GM21447 (cell line): Measurements from ENCODE around the gene TRIM62.

Experiments
- ATAC-seq: cut with Tn5 transposase; IDR thresholded peaks from one replicate; pipeline ENCODE4 v1.9.1; 2021; ENCODE audit not compliant: unreplicated experiment

Gene TRIM62

DNA sequence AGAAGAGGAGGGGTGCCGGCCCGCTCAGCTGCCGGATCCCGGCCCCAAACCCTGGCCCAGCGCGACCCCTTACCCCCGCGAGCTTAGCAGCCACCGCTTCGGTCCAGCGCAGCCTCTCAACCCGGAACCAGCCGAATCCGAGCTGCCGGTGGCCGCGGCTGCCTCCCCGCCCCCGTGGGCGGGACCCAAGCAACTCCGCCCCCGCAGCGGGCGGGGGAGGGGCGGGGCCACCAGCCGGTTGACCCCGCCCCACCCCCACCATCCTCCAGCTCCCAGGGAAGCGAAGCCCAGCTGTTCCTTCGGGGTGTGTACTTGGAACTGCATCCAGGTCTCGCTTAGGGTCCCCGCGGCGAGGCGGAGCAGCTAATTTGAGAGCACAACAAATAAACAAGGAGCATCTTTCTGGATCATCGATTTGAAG is at the start of gene TRIM62:
TRIM62 (minus strand) TSS at position 123 of the 421 bp plus-strand sequence. CDS start 611 bp downstream, outside the sequence.
- peak; percentile 43 for ATAC-seq

- ATAC-seq: no peak
Observed at GRCh38 chr1:33231166-33231565, 49.3 kb upstream of the TRIM62 start.

- no peak for ATAC-seq
Observed at GRCh38 chr1:33228935-33229487, 47.2 kb upstream of the TRIM62 start.

GRCh38 chr1:33225586-33225985 is 43.7 kb upstream of the TRIM62 start:
- no peak for ATAC-seq

DNA sequence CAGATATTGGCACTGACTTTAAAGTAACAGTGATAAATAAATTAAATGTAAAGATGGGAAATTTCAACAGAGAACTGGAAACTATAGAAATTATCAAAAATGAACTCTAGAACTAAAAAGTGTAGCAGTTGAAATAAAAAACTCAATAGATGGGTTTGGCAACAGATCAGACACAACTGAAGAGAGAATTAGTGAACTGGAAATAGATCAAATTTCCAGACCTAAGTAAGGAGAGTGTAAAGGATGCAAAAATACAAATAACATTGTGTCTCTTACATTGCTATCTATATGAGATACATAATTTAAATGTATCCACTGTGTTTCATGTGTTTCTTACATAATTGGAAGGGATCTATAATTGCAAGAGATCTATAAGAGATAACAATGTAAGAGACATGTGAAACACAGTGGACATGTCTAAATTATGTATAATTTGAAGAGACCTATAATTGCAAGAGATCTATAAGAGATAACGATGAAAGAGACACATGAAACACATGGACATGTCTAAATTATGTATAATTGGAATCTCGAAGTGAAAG is 42.4 kb upstream of the TRIM62 start:
- ATAC-seq: no peak

GRCh38 chr1:33222381-33222780 is 40.5 kb upstream of the TRIM62 start:
- ATAC-seq: no peak

DNA sequence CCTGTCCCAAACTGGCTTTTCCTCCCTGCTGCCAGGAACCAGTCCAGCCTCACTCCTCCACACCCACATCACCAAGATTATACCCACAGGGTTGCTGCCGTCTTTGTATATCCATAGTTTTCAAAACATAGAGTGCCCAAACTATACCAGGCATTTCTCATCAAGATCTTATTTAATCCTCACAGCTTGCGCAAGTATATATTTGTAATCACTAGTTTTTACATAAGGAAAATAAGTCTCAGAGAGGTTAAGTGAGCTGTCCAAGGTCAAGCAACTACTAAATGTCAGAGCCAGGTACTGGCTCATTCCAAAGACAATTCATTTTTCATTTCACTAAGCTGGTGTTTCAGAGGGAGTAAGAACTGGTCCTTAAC is 39.5 kb upstream of the TRIM62 start:
- no peak for ATAC-seq

DNA sequence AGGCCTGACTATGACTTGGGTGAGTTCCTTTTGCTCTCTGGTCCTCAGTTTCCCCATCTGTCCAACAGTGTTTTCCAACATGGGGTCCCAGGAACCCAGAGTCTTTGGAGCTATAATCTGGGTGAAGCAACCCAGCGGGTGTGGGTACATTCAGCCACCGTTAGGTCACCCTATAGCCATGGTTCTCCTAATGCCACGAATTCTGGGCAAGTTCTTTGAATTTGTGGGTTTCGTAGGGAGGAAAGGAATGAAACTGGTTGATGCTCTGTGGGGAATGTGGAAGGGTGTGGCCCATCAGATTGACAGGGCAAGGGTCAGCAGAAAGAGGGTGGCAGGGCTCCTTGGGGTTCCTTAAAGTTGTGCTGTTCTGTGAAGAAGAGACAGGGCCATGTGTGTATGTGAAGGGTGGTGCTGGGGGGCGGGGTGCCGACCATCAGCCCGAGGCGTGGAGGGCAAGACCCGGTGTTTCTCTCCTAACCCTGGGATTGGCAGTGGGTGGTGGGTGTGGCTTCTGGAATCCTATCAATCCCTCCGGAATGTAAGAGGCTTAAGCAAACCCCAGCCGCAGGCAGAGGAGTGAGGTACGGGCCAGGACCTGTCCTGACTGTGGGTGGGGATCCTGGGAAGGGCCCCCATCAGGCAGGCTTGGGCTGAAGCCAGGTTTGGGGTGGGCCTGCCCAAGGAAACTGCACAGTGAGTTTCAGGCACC is 39.0 kb upstream of the TRIM62 start:
- no peak for ATAC-seq

- no peak for ATAC-seq
Observed at GRCh38 chr1:33219886-33220661, 38.2 kb upstream of the TRIM62 start.

DNA sequence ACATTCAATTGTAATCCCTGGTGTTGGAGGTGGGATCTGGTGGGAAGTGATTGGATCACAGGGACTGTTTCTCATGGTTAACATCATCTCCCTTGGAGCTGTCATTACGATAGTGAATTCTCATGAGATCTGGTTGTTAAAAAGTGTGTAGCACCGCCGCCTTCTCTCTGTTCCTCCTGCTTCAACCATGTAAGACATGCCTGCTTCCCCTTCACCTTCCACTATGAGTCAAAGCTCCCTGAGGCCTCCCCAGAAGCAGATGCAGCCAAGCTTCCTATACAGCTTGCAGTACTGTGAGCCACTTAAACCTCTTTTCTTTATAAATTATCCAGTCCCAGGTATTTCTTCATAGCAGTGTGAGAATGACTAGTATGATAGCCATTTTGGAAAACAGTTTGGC is 30.1 kb upstream of the TRIM62 start:
- ATAC-seq: no peak

DNA sequence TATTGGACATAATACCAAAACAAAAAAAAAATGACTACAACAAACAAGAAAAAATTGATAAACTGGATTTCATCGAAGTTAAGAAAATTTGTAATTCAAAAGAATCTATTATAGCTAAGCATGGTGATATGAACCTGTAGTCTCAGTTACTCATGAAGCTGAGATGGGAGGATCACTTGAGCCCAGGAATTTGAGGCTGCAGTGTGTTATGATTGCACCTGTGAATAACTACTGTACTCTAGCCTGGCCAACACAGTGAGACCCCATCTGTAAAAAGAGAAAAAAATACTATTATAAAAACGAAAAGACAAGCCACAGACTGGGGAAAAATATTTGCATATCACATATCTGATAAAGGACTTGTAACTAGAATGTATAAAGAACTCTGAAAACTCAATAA is 24.5 kb upstream of the TRIM62 start:
- no peak for ATAC-seq

DNA sequence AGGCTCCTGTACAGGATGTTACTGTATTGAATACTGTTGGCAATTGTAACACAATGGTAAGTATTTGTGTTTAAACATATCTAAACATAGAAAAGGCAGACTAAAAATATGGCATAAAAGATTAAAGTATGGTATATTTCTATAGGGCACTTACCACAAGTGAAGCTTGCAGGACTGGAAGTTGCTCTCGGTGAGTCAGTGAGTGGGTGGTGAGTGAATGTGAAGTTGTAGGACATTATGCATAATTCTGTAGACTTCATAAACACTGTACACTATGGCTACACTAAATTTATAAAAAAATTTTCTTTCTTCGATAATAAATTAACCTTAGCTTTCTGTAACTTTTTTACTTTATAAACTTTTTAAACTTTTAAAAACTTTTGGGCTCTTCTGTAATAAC is 13.7 kb upstream of the TRIM62 start:
- no peak for ATAC-seq

DNA sequence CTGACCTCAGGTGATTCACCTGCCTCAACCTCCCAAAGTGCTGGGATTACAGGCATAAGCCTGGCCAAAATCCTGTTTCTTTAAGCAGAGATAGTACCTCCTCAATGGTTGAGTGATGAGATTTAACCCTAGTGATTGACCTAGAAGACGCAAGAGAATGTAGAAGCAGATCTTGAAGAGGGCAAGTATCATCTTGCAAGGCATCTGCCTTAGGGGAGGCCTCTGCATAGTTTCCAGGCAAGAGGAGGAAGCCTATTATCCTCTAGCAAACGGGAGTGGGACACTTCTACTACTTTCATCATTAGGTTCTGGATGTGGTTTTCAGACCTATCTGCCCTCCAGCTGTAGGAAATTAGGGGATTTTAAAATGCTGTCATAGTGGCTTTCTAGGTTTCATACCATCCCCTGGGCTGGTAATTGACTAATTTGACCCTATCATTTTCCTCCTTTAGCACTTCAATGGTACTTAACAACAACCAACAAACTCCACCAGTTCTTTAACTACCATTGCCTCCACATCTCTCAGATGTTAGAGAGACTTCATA is 10.0 kb upstream of the TRIM62 start:
- ATAC-seq: no peak

- ATAC-seq: no peak
Observed at GRCh38 chr1:33190701-33191100, 8.9 kb upstream of the TRIM62 start.

GRCh38 chr1:33188572-33189275 is 6.9 kb upstream of the TRIM62 start:
- ATAC-seq: no peak

DNA sequence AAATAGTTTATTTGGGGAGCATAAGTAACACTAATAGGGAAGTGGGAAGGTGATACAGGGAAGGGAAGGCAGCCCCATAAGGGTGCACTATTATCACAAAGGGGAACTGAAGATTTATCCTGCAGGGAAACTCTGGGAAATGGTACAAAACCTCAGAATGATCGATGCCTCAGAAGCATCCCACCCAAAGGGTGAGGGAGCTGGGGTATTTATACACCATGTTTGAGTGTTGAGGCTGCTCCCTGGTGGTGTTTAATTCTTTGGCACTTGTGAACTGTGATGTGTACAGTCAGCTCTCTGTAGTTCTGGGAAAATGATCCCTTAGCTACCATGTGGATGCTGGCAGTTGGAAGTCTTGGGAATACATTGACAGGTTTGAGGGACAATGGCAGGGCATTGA is 5.1 kb upstream of the TRIM62 start:
- ATAC-seq: no peak

DNA sequence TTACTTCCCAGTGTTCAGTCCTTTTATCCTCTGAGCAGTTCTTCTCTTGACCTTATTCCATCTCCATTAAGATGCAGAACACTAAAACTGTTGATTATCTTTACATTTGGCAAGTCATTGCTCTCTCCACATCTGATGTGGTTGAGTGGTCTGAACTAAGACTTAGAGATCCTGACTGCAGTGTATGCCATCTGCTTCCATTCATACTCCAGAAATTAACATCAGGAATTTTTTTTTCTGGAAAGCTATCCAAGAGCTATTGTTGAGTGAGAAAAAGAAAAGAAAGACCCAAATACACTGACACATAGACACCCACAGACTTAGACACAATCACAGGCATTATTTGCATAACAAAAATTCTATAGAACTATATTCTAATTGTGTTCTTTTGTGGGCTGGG is 3.7 kb upstream of the TRIM62 start:
- no peak for ATAC-seq

DNA sequence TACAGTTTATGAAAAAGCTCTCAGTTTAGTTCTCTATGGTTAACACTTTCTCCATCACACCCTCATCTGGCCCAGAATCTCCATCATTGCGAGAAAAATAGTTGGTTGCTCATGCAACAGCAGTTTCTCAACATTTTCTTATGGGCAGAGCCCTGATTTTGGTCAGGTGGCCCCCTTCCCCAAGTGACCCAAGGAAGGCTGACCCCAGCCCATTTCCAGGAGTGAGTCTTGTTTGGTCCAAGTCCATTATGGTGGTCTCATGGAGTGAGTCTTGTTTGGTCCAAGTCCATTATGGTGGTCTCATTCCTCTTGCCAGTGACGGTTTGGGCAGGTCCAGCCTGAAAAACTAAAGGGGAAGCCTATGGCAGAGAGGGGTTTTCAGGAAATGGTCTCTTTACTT is 1.5 kb upstream of the TRIM62 start:
- no peak for ATAC-seq

DNA sequence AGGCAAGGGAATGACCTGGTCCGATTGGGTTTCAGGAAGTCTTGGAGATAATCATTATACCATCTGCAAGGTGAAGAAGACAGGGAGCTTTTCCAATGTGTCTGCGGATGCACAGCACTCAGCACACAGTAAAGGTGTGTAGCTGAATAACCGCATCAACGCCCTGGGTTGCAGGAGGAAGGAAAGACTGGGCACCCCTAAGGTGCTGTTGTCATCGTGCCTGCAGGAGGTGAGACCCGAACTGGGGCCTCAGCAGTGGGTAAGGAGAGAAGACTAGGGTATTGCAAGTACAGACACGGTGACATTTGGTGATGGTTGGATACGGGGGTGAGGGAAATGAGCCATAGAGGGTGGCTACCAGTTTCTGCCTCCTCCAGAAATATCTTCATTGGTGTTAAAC is 1.1 kb upstream of the TRIM62 start:
- ATAC-seq: no peak

DNA sequence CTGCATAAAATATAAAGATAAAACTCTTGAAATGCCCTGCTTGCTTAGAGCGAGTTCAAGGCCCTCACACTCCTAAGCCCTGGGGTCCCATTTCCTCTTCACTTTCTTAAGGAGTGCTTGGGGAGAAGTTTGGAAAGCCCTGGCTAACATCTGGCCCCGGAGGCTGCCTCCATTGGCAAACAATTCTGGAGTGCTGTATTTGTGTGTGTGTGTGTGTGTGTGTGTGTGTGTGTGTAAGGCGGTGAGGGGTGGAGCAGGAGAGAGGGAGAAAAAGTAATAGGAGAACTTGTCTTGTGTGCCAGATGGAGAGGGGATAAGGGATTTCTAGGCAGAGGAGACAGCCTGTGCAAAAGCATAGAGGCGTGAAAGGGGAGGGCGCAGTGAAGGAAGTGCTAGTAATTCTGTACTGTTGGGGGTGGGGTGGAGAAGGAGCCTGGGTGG is 578 bp upstream of the TRIM62 start:
- no peak for ATAC-seq
